ENCODE measurements around the gene COA5. TPM values are rescaled to one million over a fixed set of nuclear protein-coding genes. Genes with fewer than 3 reads are reported as not detected.

COA5 gene
- total and polyA plus RNA-seq, 2 experiments from 2014 or later, result 33.3 to 113 TPM

DNA sequence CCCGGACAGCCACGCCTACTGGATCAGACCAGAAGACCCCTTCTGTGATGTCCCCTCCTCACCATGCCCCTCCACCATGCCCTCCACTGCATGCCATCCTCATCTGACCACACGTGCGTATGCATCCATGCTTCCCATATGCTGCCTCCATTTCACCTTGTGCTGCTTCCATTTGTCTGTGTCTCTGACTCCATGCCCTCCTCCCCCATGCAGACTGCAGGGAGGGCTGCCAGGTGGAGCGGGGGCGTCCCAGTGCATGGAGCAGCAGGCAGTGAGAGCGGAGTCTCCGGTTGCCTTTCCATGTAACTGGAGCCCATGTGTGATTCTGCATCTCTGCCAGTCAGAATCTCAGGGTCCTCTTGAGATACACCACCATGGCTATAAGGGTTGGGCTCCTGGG lies 52.6 kb downstream of the COA5 start:
- no peak overlapping the region for H3K4me3 ChIP-seq
- H3F3A ChIP-seq (replicated peaks; ENCODE audit: low read depth), result no peaks in the 10 kb centered on the region
- no peak for ATAC-seq
- H3K9me2 ChIP-seq (ENCODE audit: insufficient read depth), result no peaks in the 10 kb centered on the region
- H3K27ac ChIP-seq (ENCODE audit: low read depth), result no peak overlapping the region
- no peak overlapping the region for H2AFZ ChIP-seq
- no peaks in the 10 kb centered on the region for H3K9me3 Mint-ChIP-seq
- peaks cover 7% of the 10 kb centered on the region for H3K27me3 Mint-ChIP-seq (ENCODE audit: insufficient read depth, low read depth, poor library complexity)
- H3K4me1 ChIP-seq (ENCODE audit: insufficient read depth), result no peaks in the 10 kb centered on the region
- H3K36me3 ChIP-seq (ENCODE audit: insufficient read depth), result no peaks in the 10 kb centered on the region; the same call in 1 of the 2 replicates
- no peak overlapping the region for H3K27ac Mint-ChIP-seq
- H3K4me1 Mint-ChIP-seq, result no peaks in the 10 kb centered on the region
- TF ChIP-seq EZH2 (IDR thresholded peaks at IDR 0.05; ENCODE audit: low read depth, unreplicated experiment), result no peak
- no peak for TF ChIP-seq CREB1 (CRISPR knock-in tag; IDR thresholded peaks at IDR 0.05; ENCODE audit: low read depth)
- TF ChIP-seq ZNF331 (CRISPR knock-in tag; IDR thresholded peaks at IDR 0.05; ENCODE audit: low read depth), result no peak
- TF ChIP-seq, protein P1, sequence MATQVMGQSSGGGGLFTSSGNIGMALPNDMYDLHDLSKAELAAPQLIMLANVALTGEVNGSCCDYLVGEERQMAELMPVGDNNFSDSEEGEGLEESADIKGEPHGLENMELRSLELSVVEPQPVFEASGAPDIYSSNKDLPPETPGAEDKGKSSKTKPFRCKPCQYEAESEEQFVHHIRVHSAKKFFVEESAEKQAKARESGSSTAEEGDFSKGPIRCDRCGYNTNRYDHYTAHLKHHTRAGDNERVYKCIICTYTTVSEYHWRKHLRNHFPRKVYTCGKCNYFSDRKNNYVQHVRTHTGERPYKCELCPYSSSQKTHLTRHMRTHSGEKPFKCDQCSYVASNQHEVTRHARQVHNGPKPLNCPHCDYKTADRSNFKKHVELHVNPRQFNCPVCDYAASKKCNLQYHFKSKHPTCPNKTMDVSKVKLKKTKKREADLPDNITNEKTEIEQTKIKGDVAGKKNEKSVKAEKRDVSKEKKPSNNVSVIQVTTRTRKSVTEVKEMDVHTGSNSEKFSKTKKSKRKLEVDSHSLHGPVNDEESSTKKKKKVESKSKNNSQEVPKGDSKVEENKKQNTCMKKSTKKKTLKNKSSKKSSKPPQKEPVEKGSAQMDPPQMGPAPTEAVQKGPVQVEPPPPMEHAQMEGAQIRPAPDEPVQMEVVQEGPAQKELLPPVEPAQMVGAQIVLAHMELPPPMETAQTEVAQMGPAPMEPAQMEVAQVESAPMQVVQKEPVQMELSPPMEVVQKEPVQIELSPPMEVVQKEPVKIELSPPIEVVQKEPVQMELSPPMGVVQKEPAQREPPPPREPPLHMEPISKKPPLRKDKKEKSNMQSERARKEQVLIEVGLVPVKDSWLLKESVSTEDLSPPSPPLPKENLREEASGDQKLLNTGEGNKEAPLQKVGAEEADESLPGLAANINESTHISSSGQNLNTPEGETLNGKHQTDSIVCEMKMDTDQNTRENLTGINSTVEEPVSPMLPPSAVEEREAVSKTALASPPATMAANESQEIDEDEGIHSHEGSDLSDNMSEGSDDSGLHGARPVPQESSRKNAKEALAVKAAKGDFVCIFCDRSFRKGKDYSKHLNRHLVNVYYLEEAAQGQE (IDR thresholded peaks at IDR 0.05; ENCODE audit: unreplicated experiment), result no peak
- TF ChIP-seq, protein P2, sequence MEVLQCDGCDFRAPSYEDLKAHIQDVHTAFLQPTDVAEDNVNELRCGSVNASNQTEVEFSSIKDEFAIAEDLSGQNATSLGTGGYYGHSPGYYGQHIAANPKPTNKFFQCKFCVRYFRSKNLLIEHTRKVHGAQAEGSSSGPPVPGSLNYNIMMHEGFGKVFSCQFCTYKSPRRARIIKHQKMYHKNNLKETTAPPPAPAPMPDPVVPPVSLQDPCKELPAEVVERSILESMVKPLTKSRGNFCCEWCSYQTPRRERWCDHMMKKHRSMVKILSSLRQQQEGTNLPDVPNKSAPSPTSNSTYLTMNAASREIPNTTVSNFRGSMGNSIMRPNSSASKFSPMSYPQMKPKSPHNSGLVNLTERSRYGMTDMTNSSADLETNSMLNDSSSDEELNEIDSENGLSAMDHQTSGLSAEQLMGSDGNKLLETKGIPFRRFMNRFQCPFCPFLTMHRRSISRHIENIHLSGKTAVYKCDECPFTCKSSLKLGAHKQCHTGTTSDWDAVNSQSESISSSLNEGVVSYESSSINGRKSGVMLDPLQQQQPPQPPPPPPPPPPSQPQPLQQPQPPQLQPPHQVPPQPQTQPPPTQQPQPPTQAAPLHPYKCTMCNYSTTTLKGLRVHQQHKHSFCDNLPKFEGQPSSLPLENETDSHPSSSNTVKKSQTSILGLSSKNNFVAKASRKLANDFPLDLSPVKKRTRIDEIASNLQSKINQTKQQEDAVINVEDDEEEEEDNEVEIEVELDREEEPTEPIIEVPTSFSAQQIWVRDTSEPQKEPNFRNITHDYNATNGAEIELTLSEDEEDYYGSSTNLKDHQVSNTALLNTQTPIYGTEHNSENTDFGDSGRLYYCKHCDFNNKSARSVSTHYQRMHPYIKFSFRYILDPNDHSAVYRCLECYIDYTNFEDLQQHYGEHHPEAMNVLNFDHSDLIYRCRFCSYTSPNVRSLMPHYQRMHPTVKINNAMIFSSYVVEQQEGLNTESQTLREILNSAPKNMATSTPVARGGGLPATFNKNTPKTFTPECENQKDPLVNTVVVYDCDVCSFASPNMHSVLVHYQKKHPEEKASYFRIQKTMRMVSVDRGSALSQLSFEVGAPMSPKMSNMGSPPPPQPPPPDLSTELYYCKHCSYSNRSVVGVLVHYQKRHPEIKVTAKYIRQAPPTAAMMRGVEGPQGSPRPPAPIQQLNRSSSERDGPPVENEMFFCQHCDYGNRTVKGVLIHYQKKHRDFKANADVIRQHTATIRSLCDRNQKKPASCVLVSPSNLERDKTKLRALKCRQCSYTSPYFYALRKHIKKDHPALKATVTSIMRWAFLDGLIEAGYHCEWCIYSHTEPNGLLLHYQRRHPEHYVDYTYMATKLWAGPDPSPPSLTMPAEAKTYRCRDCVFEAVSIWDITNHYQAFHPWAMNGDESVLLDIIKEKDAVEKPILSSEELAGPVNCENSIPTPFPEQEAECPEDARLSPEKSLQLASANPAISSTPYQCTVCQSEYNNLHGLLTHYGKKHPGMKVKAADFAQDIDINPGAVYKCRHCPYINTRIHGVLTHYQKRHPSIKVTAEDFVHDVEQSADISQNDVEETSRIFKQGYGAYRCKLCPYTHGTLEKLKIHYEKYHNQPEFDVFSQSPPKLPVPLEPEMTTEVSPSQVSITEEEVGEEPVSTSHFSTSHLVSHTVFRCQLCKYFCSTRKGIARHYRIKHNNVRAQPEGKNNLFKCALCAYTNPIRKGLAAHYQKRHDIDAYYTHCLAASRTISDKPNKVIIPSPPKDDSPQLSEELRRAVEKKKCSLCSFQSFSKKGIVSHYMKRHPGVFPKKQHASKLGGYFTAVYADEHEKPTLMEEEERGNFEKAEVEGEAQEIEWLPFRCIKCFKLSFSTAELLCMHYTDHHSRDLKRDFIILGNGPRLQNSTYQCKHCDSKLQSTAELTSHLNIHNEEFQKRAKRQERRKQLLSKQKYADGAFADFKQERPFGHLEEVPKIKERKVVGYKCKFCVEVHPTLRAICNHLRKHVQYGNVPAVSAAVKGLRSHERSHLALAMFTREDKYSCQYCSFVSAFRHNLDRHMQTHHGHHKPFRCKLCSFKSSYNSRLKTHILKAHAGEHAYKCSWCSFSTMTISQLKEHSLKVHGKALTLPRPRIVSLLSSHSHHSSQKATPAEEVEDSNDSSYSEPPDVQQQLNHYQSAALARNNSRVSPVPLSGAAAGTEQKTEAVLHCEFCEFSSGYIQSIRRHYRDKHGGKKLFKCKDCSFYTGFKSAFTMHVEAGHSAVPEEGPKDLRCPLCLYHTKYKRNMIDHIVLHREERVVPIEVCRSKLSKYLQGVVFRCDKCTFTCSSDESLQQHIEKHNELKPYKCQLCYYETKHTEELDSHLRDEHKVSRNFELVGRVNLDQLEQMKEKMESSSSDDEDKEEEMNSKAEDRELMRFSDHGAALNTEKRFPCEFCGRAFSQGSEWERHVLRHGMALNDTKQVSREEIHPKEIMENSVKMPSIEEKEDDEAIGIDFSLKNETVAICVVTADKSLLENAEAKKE (CRISPR knock-in tag; IDR thresholded peaks at IDR 0.05), result no peak
- TF ChIP-seq ZNF114 (CRISPR knock-in tag; IDR thresholded peaks at IDR 0.05), result no peak
- no peak for TF ChIP-seq EZH2phosphoT487 (IDR thresholded peaks at IDR 0.05; ENCODE audit: unreplicated experiment)
- TF ChIP-seq NANOG (IDR thresholded peaks at IDR 0.05; ENCODE audit: borderline replicate concordance), result no peak
- TF ChIP-seq POLR2AphosphoS5 (IDR thresholded peaks at IDR 0.05; ENCODE audit: low read depth), result no peak
- peaks cover 7% of the 10 kb centered on the region; the same call in 1 of the 2 replicates for H4K20me1 ChIP-seq (replicated peaks; ENCODE audit: insufficient read depth)
- H3K4me2 ChIP-seq, result no peak overlapping the region
- DNase-seq (ENCODE audit: low spot score), result no peak
- peaks cover 37% of the 10 kb centered on the region for H3K36me3 Mint-ChIP-seq (ENCODE audit: low read depth)
- H3K4me3 Mint-ChIP-seq, result no peak overlapping the region
- no peaks in the 10 kb centered on the region for H3K27me3 ChIP-seq (ENCODE audit: insufficient read depth)
- H3K79me2 ChIP-seq (replicated peaks; ENCODE audit: insufficient read depth), result no peaks in the 10 kb centered on the region
